Tibial artery (tissue), 4 donors: ENCODE data around the gene NECAP2.
"Not testable (repeated sequence)": the region's sequence is repeated elsewhere in the genome, so short reads cannot be mapped to it uniquely, and the experiment has no call there.

Source experiments
- DNase-seq, 2 donors: peaks; one replicate each; pipeline ENCODE4 v3.0.0-alpha.2; 2019
- H3K27ac ChIP-seq, 2 donors: fragments of 200-600 bp; sonication (generic) in 1 of 2; 1 replicate in 1 of 2; 2 replicates in 1 of 2; pipeline ENCODE4 v1.5.1; 2018 to 2019; ENCODE audit warnings: mild to moderate bottlenecking in 1 of 2
- H3K27me3 ChIP-seq, 2 donors: fragments of 200-600 bp; sonication (generic) in 1 of 2; one replicate each; pipeline versions ENCODE4 v1.5.1 to v1.6.0; 2016 to 2019
- H3K36me3 ChIP-seq, 3 donors: fragments of 200-600 bp; sonication (generic) in 2 of 3; one replicate each; pipeline ENCODE4 v1.5.1; 2016 to 2019; ENCODE audit warnings: mild to moderate bottlenecking in 2 of 3
- H3K4me1 ChIP-seq, 4 donors: fragments of 200-600 bp; sonication (generic) in 2 of 4; 1 replicate in 3 of 4; 2 replicates in 1 of 4; pipeline ENCODE4 v1.5.1; 2016 to 2019
- H3K4me3 ChIP-seq, 2 donors: fragments of 200-600 bp; sonication (generic) in 1 of 2; 1 replicate in 1 of 2; 2 replicates in 1 of 2; pipeline ENCODE4 v1.5.1; 2018 to 2019; ENCODE audit warnings: mild to moderate bottlenecking in 2 of 2
- H3K9me3 ChIP-seq, 3 donors: fragments of 200-600 bp; sonication (generic) in 1 of 3; one replicate each; pipeline ENCODE4 v1.5.1; 2016 to 2019
- intact Hi-C: fragments of 100-400 bp; cut with DNase I; formaldehyde crosslinking; loops from one replicate; pipeline ENCODE4 v1.15.0; 2023; ENCODE audit warnings: low total_unique reads
- TF ChIP-seq, protein P1 (sequence below), 2 experiments: fragments of 200-600 bp in 1 of 2; fragments of 450-650 bp in 1 of 2; IDR thresholded peaks; one replicate each; pipeline ENCODE4 v1.5.1; 2017 to 2019; ENCODE audit warnings: antibody characterized with exemption in 2 of 2, mild to moderate bottlenecking in 1 of 2, moderate library complexity in 1 of 2

Gene NECAP2

GRCh38 chr1:16461681-16462080 lies 21.2 kb downstream of the NECAP2 start:
- Histone ChIP-seq H3K27ac (no peak overlapping the region), H3K4me3 (no peak overlapping the region), H3K36me3 (peaks cover 27 to 90% (median 43%) of the 10 kb centered on the region in 3 donors), H3K9me3 (no peaks in the 10 kb centered on the region), H3K27me3 (no peaks in the 10 kb centered on the region), H3K4me1 (peaks cover 0 to 7% (median 0%) of the 10 kb centered on the region in 4 donors)
- intact Hi-C loops, result no loop called here
- DNase-seq, result no peak
- TF ChIP-seq, protein P1, sequence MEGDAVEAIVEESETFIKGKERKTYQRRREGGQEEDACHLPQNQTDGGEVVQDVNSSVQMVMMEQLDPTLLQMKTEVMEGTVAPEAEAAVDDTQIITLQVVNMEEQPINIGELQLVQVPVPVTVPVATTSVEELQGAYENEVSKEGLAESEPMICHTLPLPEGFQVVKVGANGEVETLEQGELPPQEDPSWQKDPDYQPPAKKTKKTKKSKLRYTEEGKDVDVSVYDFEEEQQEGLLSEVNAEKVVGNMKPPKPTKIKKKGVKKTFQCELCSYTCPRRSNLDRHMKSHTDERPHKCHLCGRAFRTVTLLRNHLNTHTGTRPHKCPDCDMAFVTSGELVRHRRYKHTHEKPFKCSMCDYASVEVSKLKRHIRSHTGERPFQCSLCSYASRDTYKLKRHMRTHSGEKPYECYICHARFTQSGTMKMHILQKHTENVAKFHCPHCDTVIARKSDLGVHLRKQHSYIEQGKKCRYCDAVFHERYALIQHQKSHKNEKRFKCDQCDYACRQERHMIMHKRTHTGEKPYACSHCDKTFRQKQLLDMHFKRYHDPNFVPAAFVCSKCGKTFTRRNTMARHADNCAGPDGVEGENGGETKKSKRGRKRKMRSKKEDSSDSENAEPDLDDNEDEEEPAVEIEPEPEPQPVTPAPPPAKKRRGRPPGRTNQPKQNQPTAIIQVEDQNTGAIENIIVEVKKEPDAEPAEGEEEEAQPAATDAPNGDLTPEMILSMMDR (IDR thresholded peaks at IDR 0.05), result no peak

- DNase-seq, result no peak
- H3K36me3 ChIP-seq, result peaks cover 18 to 80% (median 36%) of the 10 kb centered on the region in 3 donors
- TF ChIP-seq, protein P1 (IDR thresholded peaks at IDR 0.05), result no peak
- intact Hi-C loops, result no loop called here
- H3K4me3 ChIP-seq, result no peak overlapping the region
- H3K27ac ChIP-seq, result no peak overlapping the region
- no peaks in the 10 kb centered on the region for H3K9me3 ChIP-seq
- H3K4me1 ChIP-seq, result no peaks in the 10 kb centered on the region
- no peaks in the 10 kb centered on the region for H3K27me3 ChIP-seq
These were observed 22.3 kb downstream of the NECAP2 start for GRCh38 chr1:16462773-16463330.

- intact Hi-C loops, result no loop called here
- DNase-seq, result no peak
These were observed 24.5 kb downstream of the NECAP2 start for GRCh38 chr1:16464917-16465625.

GRCh38 chr1:16468558-16468957 lies 28.0 kb downstream of the NECAP2 start:
- H3K36me3 ChIP-seq, result peaks cover 9 to 42% (median 9%) of the 10 kb centered on the region in 3 donors
- H3K4me3 ChIP-seq, result no peak overlapping the region
- H3K27me3 ChIP-seq, result no peaks in the 10 kb centered on the region
- DNase-seq, result no peak
- no peaks in the 10 kb centered on the region for H3K9me3 ChIP-seq
- H3K4me1 ChIP-seq, result no peaks in the 10 kb centered on the region
- H3K27ac ChIP-seq, result no peak overlapping the region
- intact Hi-C loops, result no loop called here
- TF ChIP-seq, protein P1 (IDR thresholded peaks at IDR 0.05), result no peak

More at GRCh38 chr1:16464917-16465625, 24.5 kb downstream of the NECAP2 start:
- Histone ChIP-seq H3K27me3 (no peaks in the 10 kb centered on the region), H3K9me3 (no peaks in the 10 kb centered on the region), H3K4me1 (no peaks in the 10 kb centered on the region), H3K4me3 (no peak overlapping the region), H3K27ac (no peak overlapping the region), H3K36me3 (peaks cover 3 to 57% (median 22%) of the 10 kb centered on the region in 3 donors)
- TF ChIP-seq, protein P1 (IDR thresholded peaks at IDR 0.05), result no peak

DNA sequence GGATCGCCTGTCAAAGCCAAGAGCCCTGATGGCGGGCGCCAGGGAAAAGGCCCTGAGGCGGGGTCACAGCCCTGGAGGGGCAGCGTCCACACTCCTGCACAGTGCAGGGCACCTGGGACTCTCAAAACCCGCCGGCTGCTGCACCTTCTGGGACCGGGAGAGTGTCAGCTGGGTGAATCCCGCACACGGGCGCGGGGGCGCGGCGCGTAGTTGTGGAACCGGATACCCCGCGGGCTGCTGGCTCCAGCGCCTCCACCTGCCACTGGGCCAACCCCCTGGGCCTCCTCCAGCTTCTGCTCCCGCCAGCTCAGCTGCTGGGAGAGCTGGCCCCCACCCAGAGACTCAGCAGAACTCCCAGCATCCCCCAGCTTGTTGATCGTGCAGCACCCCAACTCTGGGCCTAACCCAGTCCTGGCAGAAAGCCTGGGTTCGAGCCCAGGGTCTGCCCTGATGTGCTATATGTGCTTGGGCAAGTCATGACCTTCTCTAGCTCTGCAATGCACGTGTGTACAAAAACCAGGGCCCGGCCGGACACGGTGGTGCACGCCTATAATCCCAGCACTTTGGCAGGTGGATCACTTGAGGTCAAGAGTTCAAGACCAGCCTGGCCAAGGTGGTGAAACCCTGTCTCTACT lies 33.8 kb downstream of the NECAP2 start:
- Histone ChIP-seq H3K36me3 (peaks cover 57 to 74% (median 60%) of the 10 kb centered on the region in 3 donors), H3K9me3 (no peaks in the 10 kb centered on the region), H3K27me3 (no peaks in the 10 kb centered on the region), H3K4me3 (no peak overlapping the region), H3K4me1 (no peaks in the 10 kb centered on the region), H3K27ac (no peak overlapping the region)
- TF ChIP-seq, protein P1 (IDR thresholded peaks at IDR 0.05), result no peak
- DNase-seq, result peak in 1 of 2 donors; percentile 53
- intact Hi-C loops, result no loop called here

DNA sequence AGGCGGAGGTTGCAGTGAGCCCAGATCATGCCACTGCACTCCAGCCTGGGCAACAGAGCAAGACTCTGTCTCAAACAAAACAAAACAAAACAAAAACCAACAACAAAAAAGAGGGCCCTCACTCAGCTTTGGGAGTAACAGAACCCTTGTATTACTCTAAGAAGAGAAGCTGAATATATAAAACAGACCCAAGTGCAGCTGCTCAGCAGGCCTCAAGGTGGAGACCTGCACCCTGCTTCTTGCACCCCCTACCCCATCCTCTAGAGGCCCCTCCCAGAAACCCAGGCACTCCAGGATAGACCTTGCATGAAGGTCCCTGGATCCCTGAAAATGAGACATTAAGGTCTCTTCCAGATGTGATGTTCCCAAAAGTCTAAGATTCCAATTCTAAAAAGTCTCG lies 34.4 kb downstream of the NECAP2 start:
- intact Hi-C loops, H3K27ac ChIP-seq, H3K4me3 ChIP-seq, DNase-seq, H3K27me3 ChIP-seq, H3K9me3 ChIP-seq, H3K4me1 ChIP-seq: not testable (repeated sequence)
- H3K36me3 ChIP-seq, result peaks cover 60 to 78% (median 61%) of the 10 kb centered on the region in 3 donors

DNA sequence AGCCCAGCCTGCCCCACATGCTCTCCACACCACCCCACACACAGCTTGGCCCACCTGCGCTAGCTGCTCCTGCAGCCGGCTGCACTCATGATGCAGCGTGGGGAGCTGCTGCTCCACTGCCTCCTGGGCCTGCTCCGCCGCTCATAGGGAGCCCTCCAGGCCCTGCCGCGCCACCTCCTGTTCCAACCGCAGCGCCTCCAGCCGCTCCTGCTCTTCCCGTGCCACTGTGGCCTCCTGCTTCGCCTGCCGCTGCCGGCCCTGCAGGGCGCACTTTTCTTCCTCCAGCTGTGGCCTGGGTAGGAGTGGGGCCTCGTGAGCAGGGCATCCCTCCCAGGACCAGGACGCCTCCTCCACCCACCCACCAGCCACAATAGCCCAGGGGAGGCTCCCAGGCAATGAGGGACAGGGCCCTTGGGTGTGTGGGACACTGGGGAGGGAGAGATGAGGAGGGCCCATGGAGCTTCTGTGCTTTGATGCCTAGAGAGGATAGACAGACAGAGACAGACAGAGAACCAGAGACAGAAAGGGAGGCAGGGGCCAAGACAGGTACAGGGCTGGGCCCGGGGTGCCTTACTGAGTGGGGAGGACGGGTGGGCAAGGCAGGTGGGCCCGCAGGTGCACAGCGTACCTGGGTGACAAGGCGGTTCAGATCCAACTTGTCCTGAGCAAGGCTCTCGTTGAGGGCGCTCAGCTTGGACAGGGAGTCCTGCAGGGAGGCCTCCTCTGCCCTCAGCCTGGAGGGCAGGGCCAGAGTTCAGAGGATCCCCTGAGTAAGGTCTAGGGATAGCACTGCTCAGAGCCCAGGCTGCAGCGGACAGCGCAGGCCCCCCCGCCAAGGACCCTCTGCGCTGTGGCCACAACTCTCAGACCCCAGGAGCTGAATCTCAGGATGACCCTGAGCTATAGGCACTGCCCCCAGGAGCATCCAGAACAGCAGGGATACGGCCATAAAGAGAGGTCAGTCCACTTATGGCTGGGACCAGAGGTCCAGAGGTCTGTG lies 35.5 kb downstream of the NECAP2 start:
- peaks cover 65 to 85% (median 66%) of the 10 kb centered on the region in 3 donors for H3K36me3 ChIP-seq
- DNase-seq, result peak in 1 of 2 donors; percentile 55
- H3K4me1 ChIP-seq, intact Hi-C loops, H3K27ac ChIP-seq, H3K4me3 ChIP-seq, H3K27me3 ChIP-seq, H3K9me3 ChIP-seq: not testable (repeated sequence)
